Endodermal cell (in vitro differentiated cells): ENCODE results near the gene KIAA0825. TPM values are rescaled to one million over a fixed set of nuclear protein-coding genes. Genes with fewer than 3 reads are reported as not detected.

ENCODE experiments used
- DNase-seq: peaks from one replicate; pipeline ENCODE4 v3.0.0-alpha.2; 2017
- H3K27ac ChIP-seq: 2 replicates; pipeline ENCODE4 v1.5.1; 2013; ENCODE audit warnings: mild to moderate bottlenecking, low read depth, low read length, moderate library complexity
- H3K27me3 ChIP-seq: 2 replicates; pipeline ENCODE4 v1.6.1; 2013; ENCODE audit warnings: mild to moderate bottlenecking, low read length, moderate library complexity; ENCODE audit not compliant: insufficient read depth, control insufficient read depth, poor library complexity, severe bottlenecking
- H3K36me3 ChIP-seq: 2 replicates; pipeline ENCODE4 v1.7.0; 2013; ENCODE audit warnings: mild to moderate bottlenecking, low read length, moderate library complexity; ENCODE audit not compliant: control insufficient read depth, insufficient read depth
- H3K4me1 ChIP-seq: one replicate; pipeline ENCODE4 v1.7.0; 2013; ENCODE audit warnings: low read length; ENCODE audit not compliant: control insufficient read depth, insufficient read depth
- H3K4me3 ChIP-seq: 2 replicates; pipeline ENCODE4 v1.5.1; 2013; ENCODE audit warnings: mild to moderate bottlenecking, low read length, moderate library complexity
- H3K9ac ChIP-seq: 2 replicates; pipeline ENCODE4 v1.6.1; 2013; ENCODE audit warnings: mild to moderate bottlenecking, low read length, moderate library complexity; ENCODE audit not compliant: poor library complexity, severe bottlenecking; ENCODE audit errors: extremely low read depth
- H3K9me3 ChIP-seq: 2 replicates; pipeline ENCODE4 v1.6.1; 2013; ENCODE audit warnings: mild to moderate bottlenecking, low read length, moderate library complexity; ENCODE audit not compliant: control insufficient read depth
- H3K27ac Mint-ChIP-seq: 2 replicates; pipeline ENCODE4 v1.8.0; 2020; ENCODE audit warnings: mixed read lengths
- H3K27me3 Mint-ChIP-seq: 2 replicates; pipeline ENCODE4 v1.8.0; 2021; ENCODE audit warnings: mild to moderate bottlenecking, mixed read lengths; ENCODE audit not compliant: insufficient read depth
- H3K36me3 Mint-ChIP-seq: 2 replicates; pipeline ENCODE4 v1.8.0; 2020; ENCODE audit warnings: low read depth, mixed read lengths
- H3K4me1 Mint-ChIP-seq: 2 replicates; pipeline ENCODE4 v1.8.0; 2020; ENCODE audit warnings: mixed read lengths
- H3K4me3 Mint-ChIP-seq: 2 replicates; pipeline ENCODE4 v1.8.0; 2020; ENCODE audit warnings: mild to moderate bottlenecking, moderate library complexity, mixed read lengths
- H3K9me3 Mint-ChIP-seq: 2 replicates; pipeline ENCODE4 v1.8.0; 2020; ENCODE audit warnings: mild to moderate bottlenecking, mixed read lengths
- CTCF ChIP-seq: fragments of 200-600 bp; sonication (generic); conservative IDR thresholded peaks from 2 replicates; pipeline ENCODE4 v1.5.0; 2021; ENCODE audit warnings: antibody characterized with exemption, mild to moderate bottlenecking
- WGBS, 2 experiments: methylation state at CpG; one replicate each; pipeline versions ENCODE4 v1.1.5 to v1.1.7; 2013; ENCODE audit warnings: missing lambda C conversion rate in 2 of 2, mixed read lengths in 1 of 2; ENCODE audit not compliant: insufficient coverage in 1 of 2, insufficient read length in 1 of 2; 5-methylcytosine and 5-hydroxymethylcytosine counted together
- total RNA-seq, 2 donors: library from RNA; stranded (reverse); fragmentation: NEBNext Ultra II Directional in 1 of 2; extraction: Animal tissue kit (Norgen Biotek cat#: 25700) in 1 of 2; gene quantifications; 2 replicates in 1 of 2; 3 replicates in 1 of 2; pipeline ENCODE4 v1.2.1, GENCODE V29; 2021

Gene KIAA0825
- total RNA-seq, 2 donors from 2014 or later: 2.6 to 3.1 TPM

GRCh38 chr5:94501365-94501764 is 117.0 kb downstream of the KIAA0825 start:
- DNase-seq: no peak
- no peaks in the 10 kb centered on the region for H3K27me3 Mint-ChIP-seq
- Histone ChIP-seq H3K36me3 (no peaks in the 10 kb centered on the region), H3K4me1 (no peaks in the 10 kb centered on the region), H3K27me3 (no peaks in the 10 kb centered on the region), H3K9me3 (no peaks in the 10 kb centered on the region), H3K4me3 (no peak overlapping the region), H3K27ac (no peak overlapping the region), H3K9ac (no peak overlapping the region)
- H3K4me1 Mint-ChIP-seq: peaks cover 9% of the 10 kb centered on the region
- H3K27ac Mint-ChIP-seq: no peak overlapping the region
- H3K4me3 Mint-ChIP-seq: no peak overlapping the region
- no peak for TF ChIP-seq CTCF
- no peaks in the 10 kb centered on the region for H3K9me3 Mint-ChIP-seq
- WGBS, 2 experiments: 85% methylated on average over 1 of the region's 1 CpG; no CpG with 5 or more reads in 1 of the 2 experiments
- H3K36me3 Mint-ChIP-seq: no peaks in the 10 kb centered on the region

- Mint-ChIP-seq H3K36me3 (no peaks in the 10 kb centered on the region), H3K4me3 (no peak overlapping the region), H3K4me1 (peaks cover 9% of the 10 kb centered on the region), H3K27ac (no peak overlapping the region), H3K27me3 (no peaks in the 10 kb centered on the region), H3K9me3 (no peaks in the 10 kb centered on the region)
- no peaks in the 10 kb centered on the region for H3K4me1 ChIP-seq
- 95 to 100% methylated on average over 2 to 3 of the region's 3 CpGs for WGBS, 2 experiments
- no peaks in the 10 kb centered on the region for H3K36me3 ChIP-seq
- TF ChIP-seq CTCF: no peak
- no peaks in the 10 kb centered on the region for H3K9me3 ChIP-seq
- no peak overlapping the region for H3K9ac ChIP-seq
- H3K27me3 ChIP-seq: no peaks in the 10 kb centered on the region
- H3K27ac ChIP-seq: no peak overlapping the region
- DNase-seq: no peak
- H3K4me3 ChIP-seq: no peak overlapping the region
Observed at GRCh38 chr5:94499806-94500205, 118.6 kb downstream of the KIAA0825 start.

DNA sequence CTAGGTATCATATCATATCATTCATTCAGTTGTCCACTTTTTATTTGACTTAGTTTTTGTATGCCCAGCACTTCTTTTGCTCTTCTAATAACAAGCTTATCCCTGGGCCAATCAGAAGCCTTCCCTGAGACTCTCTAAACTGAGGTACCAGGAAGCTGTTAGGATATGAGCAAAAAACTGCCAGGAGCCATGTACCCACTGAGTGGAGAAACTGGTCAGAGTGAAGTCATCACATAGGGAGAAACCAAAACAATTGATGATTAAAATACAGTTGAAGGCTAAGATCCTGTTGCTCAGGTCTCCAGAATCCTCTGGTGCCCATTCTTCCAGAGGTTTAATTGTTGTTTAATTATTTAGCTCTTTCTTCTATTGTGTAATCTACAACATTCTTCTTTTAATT is 120.2 kb downstream of the KIAA0825 start:
- Mint-ChIP-seq H3K27ac (no peak overlapping the region), H3K4me1 (peaks cover 9% of the 10 kb centered on the region), H3K4me3 (no peak overlapping the region), H3K27me3 (no peaks in the 10 kb centered on the region), H3K36me3 (no peaks in the 10 kb centered on the region), H3K9me3 (no peaks in the 10 kb centered on the region)
- Histone ChIP-seq H3K9me3 (no peaks in the 10 kb centered on the region), H3K9ac (no peak overlapping the region), H3K36me3 (no peaks in the 10 kb centered on the region), H3K4me3 (no peak overlapping the region), H3K27ac (no peak overlapping the region), H3K27me3 (no peaks in the 10 kb centered on the region), H3K4me1 (no peaks in the 10 kb centered on the region)
- no peak for DNase-seq
- TF ChIP-seq CTCF: no peak
